Stimulated activated naive CD8-positive, alpha-beta T cell treated with anti-CD3 and anti-CD28 coated beads, Interleukin-15, Interleukin-2, amounts not matched to agents 100 ng/mL and 50 ng/mL, for 24 hours (primary cell): ENCODE results near the gene NPR3.

ENCODE experiments used
- H3K27ac Mint-ChIP-seq: one replicate; pipeline ENCODE4 v1.8.0; 2021; ENCODE audit warnings: mild to moderate bottlenecking, mixed read lengths
- H3K27me3 Mint-ChIP-seq: one replicate; pipeline ENCODE4 v1.8.0; 2021; ENCODE audit warnings: mixed read lengths
- H3K36me3 Mint-ChIP-seq: one replicate; pipeline ENCODE4 v1.8.0; 2021; ENCODE audit warnings: low read depth, mixed read lengths
- H3K4me1 Mint-ChIP-seq: one replicate; pipeline ENCODE4 v1.8.0; 2021; ENCODE audit warnings: low read depth, mixed read lengths
- H3K4me3 Mint-ChIP-seq: one replicate; pipeline ENCODE4 v1.8.0; 2021; ENCODE audit warnings: mild to moderate bottlenecking, mixed read lengths
- H3K9me3 Mint-ChIP-seq: one replicate; pipeline ENCODE4 v1.8.0; 2021; ENCODE audit warnings: mixed read lengths

The NPR3 gene

DNA sequence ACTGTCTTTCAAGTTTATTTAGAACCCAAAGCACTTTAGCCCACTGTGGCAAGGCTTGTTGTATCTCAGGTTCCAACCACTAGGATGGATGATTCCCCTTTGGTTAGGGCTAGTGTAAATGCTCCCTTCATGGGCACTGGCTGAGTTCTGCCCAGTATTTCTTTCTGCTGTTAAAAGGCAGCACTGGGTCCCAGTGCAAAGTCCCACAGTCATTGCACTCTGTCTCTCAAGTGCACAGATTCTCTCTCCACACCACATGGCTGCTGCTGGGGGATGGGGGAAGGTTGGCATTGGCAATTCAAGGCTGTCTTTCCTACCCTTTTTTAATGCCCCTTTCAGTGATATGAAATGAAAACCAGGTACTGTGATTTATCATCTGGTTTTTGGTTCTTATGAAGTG lies 7.2 kb upstream of the NPR3 start:
- Mint-ChIP-seq H3K4me1 (peaks cover 3% of the 10 kb centered on the region), H3K27ac (no peak overlapping the region), H3K4me3 (no peak overlapping the region), H3K27me3 (peaks cover 47% of the 10 kb centered on the region), H3K9me3 (peaks cover 12% of the 10 kb centered on the region), H3K36me3 (no peaks in the 10 kb centered on the region)

DNA sequence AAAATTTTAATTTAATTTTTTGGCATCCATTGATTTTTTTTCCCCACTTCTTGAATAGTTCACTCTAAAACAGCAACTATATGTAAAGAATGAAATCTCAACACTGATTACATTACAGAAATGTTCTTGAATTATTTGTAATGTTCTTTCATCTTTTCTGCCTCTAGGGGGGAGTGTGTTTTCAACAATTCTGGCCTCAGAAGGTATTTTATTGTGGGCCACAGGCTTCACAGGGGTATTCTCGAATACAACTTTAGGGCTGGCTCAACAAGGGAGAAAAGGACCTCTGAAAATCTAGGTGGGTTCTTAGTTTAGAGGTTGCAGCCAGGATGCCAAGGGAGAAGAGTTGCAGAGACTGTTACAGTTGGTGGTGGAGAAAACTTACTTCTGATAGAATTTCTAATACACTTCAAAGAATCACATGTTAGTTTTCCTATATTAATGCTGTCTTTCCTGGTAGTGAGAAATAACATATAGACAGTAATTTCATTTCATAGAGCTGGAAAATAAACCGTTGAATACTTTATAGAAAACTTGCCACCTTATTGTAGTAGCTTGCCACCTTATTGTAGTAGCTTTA lies 3.6 kb upstream of the NPR3 start:
- no peak overlapping the region for H3K4me3 Mint-ChIP-seq
- no peaks in the 10 kb centered on the region for H3K9me3 Mint-ChIP-seq
- H3K27ac Mint-ChIP-seq, result no peak overlapping the region
- peaks cover 55% of the 10 kb centered on the region for H3K27me3 Mint-ChIP-seq
- no peaks in the 10 kb centered on the region for H3K36me3 Mint-ChIP-seq
- peaks cover 32% of the 10 kb centered on the region for H3K4me1 Mint-ChIP-seq

DNA sequence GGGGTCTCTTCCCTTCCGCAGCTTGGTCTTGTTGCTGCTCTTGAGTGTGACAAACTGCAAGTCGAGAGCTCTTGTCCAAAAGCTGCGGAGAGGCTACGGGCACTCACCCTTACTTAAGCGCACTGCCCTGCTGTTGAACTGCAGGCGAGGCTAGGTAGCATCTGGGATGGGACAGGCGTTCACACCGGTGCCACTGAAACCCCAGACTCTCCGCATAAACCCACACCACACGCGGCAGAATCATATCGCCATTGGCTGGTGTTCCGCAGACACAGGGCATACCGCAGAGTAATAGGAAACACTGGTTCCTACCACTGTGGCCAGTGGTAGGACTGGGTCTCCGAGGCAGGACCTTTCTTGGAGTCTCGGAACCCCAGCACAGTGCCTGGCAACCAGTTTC lies 2.2 kb upstream of the NPR3 start:
- Mint-ChIP-seq H3K36me3 (no peaks in the 10 kb centered on the region), H3K9me3 (no peaks in the 10 kb centered on the region), H3K4me1 (peaks cover 39% of the 10 kb centered on the region), H3K27me3 (peaks cover 64% of the 10 kb centered on the region), H3K4me3 (no peak overlapping the region), H3K27ac (no peak overlapping the region)

DNA sequence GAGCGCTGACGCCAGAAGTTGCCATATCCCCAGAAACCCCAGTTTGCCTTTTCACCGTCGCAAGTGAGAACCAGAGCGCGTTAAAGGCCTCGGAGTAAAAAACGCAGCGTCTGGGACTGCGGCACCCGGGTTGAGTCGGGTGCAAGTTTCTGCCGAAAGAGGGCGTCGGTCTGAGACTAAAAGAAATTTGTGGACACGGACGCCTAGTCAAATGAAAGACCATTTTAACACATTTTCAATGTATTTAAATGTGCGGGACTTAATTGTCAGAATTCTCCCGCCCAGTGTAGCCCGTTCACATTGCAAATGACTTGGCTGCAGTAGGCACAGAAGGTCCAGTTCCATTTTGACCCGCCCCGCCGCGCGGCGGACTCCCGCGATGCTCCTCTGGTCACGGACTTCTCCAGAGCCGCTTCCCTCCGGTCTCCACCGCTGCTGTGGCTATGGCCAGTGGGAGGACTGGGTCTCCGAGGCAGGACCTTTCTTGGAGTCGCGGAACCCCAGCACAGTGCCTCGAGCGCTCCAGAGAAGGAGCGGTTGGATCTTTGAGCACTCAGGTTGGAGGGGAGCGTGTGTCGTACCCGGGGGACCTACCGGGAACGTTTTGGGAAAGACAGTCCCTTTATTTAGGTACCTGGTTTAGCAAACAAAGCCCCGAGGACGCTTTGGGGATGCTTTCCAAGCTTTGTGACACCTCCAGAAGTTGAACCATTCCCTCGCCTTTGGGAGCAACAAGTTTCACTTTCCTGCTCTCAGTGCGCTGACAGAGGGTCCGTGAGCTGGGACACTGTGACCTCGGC lies 1.2 kb upstream of the NPR3 start:
- Mint-ChIP-seq H3K9me3 (no peaks in the 10 kb centered on the region), H3K4me3 (peak overlapping the region; percentile 77), H3K36me3 (no peaks in the 10 kb centered on the region), H3K4me1 (peaks cover 39% of the 10 kb centered on the region), H3K27me3 (peaks cover 71% of the 10 kb centered on the region), H3K27ac (no peak overlapping the region)

DNA sequence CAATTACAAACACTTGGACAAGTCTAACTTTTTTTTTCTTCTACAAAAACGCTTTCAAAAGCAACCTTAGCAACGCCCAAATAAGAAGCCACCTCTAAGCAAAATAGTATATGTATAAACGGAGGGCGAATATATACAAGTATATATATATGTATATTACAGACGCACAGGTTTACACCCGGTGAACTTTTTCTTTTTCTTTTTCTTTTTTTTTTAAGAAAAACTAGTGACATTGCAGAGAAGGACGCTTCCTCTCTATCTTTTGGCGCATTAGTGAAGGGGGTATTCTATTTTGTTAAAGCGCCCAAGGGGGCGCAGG lies 200 bp downstream of the NPR3 start:
- H3K4me1 Mint-ChIP-seq, result peaks cover 39% of the 10 kb centered on the region
- peaks cover 76% of the 10 kb centered on the region for H3K27me3 Mint-ChIP-seq
- no peak overlapping the region for H3K27ac Mint-ChIP-seq
- H3K36me3 Mint-ChIP-seq, result no peaks in the 10 kb centered on the region
- H3K9me3 Mint-ChIP-seq, result no peaks in the 10 kb centered on the region
- peak overlapping the region; percentile 51 for H3K4me3 Mint-ChIP-seq

DNA sequence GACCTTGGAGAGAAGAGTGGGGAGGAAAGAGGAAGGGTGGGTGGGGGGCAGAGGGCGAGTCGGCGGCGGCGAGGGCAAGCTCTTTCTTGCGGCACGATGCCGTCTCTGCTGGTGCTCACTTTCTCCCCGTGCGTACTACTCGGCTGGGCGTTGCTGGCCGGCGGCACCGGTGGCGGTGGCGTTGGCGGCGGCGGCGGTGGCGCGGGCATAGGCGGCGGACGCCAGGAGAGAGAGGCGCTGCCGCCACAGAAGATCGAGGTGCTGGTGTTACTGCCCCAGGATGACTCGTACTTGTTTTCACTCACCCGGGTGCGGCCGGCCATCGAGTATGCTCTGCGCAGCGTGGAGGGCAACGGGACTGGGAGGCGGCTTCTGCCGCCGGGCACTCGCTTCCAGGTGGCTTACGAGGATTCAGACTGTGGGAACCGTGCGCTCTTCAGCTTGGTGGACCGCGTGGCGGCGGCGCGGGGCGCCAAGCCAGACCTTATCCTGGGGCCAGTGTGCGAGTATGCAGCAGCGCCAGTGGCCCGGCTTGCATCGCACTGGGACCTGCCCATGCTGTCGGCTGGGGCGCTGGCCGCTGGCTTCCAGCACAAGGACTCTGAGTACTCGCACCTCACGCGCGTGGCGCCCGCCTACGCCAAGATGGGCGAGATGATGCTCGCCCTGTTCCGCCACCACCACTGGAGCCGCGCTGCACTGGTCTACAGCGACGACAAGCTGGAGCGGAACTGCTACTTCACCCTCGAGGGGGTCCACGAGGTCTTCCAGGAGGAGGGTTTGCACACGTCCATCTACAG lies 760 bp downstream of the NPR3 start:
- peaks cover 39% of the 10 kb centered on the region for H3K4me1 Mint-ChIP-seq
- no peak overlapping the region for H3K27ac Mint-ChIP-seq
- H3K4me3 Mint-ChIP-seq, result peak overlapping the region; percentile 51
- no peaks in the 10 kb centered on the region for H3K36me3 Mint-ChIP-seq
- H3K27me3 Mint-ChIP-seq, result peaks cover 73% of the 10 kb centered on the region
- H3K9me3 Mint-ChIP-seq, result no peaks in the 10 kb centered on the region

DNA sequence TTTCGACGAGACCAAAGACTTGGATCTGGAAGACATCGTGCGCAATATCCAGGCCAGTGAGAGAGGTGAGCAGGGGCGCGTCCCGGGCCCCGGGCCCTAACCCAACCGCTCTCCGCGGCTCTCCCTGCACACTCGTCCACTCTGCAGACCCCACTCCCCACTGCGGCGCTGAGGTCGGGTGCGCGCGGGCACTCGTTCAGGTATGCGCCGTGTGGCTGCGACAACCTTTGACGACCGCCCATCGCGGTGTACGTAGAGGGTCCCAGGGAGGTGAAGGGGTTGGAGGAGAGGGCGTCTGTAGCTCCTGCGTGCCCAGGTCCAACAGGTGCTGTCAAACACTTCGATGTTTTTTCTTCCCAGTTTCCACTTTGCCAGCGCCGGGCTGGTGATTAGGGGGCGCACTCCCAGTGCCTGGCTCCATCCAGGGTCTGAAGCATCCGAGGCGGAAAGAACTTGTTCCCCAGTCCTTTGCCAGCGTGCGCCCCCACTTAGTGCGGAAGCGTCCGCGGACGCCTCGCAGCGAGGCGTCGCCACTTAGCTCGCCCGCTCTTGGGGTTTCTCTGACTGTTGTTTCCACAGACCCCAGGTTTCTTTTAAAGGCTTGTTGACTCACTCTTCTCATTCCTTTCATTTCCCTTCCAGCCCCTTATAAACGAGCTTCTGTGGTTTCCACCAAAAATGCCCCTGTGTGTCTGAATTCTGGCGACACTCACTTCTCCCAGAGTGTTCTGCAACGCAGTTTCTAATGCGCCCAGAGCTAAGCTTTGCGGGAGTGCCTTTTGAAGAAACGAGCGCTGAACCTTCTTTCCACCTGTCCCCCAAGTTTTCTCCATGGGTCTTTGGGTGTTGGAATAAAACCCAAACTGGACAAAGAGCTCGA lies 1.6 kb downstream of the NPR3 start:
- Mint-ChIP-seq H3K4me3 (peak overlapping the region; percentile 40), H3K27ac (peak overlapping the region; percentile 50), H3K27me3 (peaks cover 76% of the 10 kb centered on the region), H3K36me3 (no peaks in the 10 kb centered on the region), H3K4me1 (peaks cover 39% of the 10 kb centered on the region), H3K9me3 (no peaks in the 10 kb centered on the region)

DNA sequence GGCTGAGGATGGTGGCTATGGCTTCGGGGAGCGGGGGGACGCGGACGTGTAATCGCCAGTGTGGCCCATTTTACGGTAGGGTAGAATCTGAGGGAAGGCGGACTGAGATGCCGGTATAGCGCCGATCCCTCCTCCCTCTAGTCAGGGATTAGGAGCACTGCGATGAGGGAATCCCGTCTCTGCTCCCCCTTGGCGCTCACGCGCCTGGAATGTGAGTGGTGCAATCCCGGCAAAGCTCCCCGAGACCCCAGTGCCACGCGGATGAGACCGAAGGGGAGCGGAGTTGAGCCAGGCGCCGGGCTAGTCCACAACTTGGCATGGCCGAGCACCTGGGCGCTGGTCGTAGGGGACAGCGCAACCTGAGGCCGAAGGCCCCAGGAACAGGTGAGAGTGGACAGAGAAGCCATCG lies 2.2 kb downstream of the NPR3 start:
- Mint-ChIP-seq H3K4me1 (peaks cover 39% of the 10 kb centered on the region), H3K4me3 (no peak overlapping the region), H3K36me3 (no peaks in the 10 kb centered on the region), H3K9me3 (no peaks in the 10 kb centered on the region), H3K27me3 (peaks cover 73% of the 10 kb centered on the region), H3K27ac (no peak overlapping the region)

DNA sequence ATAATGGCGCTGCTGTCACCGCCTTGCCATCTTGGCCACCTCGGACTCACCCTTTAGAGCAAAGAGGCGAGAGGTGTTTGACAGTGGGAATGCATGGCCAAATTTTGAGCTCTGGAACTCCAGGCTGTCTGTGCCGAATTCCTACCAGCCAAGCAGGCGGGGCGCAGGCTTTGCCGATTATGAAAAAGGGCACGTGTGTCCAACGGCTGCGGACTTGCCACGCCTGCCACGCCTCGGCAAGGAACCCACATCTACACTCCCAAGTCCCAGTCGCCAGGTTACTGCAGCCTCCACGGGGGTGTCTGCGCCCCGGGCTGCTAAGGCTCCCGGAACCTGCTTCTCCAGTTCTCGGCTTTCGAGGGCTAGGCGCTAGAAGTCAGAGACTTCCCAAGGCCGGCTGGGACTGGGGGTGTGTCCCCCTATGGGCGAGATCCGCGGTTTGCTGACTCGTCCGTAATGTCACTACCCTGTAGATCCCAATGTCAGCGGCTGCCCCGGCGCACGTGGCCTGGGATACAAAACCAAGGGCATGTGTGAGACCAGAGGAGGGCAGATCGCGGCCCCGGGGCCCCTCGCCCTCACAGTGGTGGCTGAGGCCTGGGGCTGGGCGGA lies 2.8 kb downstream of the NPR3 start:
- H3K27me3 Mint-ChIP-seq, result peaks cover 68% of the 10 kb centered on the region
- H3K27ac Mint-ChIP-seq, result no peak overlapping the region
- no peaks in the 10 kb centered on the region for H3K36me3 Mint-ChIP-seq
- no peaks in the 10 kb centered on the region for H3K9me3 Mint-ChIP-seq
- no peak overlapping the region for H3K4me3 Mint-ChIP-seq
- H3K4me1 Mint-ChIP-seq, result peaks cover 37% of the 10 kb centered on the region

DNA sequence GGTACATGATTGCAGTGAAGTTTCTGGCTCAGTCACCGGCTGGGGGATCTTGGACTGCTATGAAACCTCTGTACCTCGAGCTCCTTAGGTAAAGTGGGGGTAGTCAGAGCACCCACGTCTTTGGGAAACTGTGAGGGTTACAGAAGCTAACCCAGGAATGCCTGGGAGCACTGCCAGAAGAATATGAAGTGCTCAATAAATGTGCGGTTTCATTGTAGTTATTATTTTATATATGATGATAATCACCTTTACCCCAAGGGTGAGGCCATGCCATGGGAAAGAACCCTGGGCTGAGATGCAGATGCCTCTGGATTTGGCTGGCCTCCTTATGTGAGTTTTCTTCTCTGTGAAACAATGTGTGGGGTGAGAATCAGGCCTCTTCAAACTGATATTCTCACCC lies 3.7 kb downstream of the NPR3 start:
- H3K4me3 Mint-ChIP-seq, result no peak overlapping the region
- peaks cover 27% of the 10 kb centered on the region for H3K4me1 Mint-ChIP-seq
- peaks cover 67% of the 10 kb centered on the region for H3K27me3 Mint-ChIP-seq
- peaks cover 8% of the 10 kb centered on the region for H3K9me3 Mint-ChIP-seq
- no peaks in the 10 kb centered on the region for H3K36me3 Mint-ChIP-seq
- H3K27ac Mint-ChIP-seq, result no peak overlapping the region

DNA sequence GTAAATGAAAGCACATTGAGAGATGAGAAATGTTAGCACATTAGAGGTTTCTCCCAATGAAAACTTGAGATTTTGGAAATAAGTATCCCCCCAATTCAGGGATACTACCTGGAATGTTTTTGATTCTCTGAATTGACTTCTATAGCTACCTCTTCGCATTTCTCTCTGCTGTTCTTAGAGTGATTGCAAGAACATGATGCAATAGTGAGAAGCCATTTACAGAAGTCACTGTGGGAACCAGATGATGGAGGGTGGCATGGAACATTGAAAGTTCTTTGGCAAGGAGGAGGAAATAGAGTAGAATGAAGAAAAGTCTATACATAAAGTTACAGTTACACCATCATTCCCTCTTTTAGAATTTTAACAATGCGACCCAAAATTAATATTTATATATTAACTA lies 9.2 kb downstream of the NPR3 start:
- no peaks in the 10 kb centered on the region for H3K4me1 Mint-ChIP-seq
- peaks cover 8% of the 10 kb centered on the region for H3K9me3 Mint-ChIP-seq
- peaks cover 33% of the 10 kb centered on the region for H3K27me3 Mint-ChIP-seq
- no peak overlapping the region for H3K4me3 Mint-ChIP-seq
- H3K36me3 Mint-ChIP-seq, result no peaks in the 10 kb centered on the region
- H3K27ac Mint-ChIP-seq, result no peak overlapping the region

DNA sequence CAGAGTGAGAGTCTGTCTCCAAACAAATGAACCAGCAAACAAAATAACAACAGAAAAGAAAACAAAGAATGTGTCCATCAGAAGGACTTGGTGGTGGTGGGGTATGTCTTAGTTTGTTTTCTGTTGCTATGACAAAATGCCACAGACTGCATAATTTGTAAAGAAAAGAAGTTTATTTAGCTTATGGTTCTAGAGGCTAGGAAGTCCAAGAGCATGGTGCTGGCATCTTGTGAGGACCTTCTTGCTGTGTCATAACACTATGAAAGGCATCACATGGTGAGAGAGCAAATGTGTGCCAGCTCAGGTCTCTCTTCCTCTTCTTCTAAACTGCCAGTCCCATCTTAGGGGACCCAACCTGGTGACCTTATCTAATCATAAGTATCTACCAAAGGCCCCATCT lies 10.5 kb downstream of the NPR3 start:
- Mint-ChIP-seq H3K4me3 (no peak overlapping the region), H3K4me1 (no peaks in the 10 kb centered on the region), H3K27me3 (peaks cover 25% of the 10 kb centered on the region), H3K27ac (no peak overlapping the region), H3K36me3 (no peaks in the 10 kb centered on the region), H3K9me3 (peaks cover 8% of the 10 kb centered on the region)

DNA sequence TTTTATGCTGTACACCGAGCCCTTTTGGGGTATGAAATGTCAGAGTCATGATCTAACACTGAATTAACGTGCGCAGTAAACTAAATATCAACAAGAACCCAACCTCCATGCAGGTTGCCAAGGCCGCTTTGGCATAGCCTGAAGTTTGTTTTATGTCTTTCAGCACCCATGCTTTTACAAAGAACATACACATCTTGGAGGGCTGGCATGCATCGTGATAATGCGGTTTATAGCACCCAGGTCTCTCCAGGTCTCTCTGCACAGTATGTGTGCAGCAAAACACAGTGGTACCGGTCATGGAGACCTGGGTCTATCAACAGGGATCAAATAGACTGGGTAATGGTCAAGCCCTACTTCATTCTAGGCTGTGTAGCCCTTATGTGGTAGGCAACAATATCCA lies 11.8 kb downstream of the NPR3 start:
- peaks cover 16% of the 10 kb centered on the region for H3K27me3 Mint-ChIP-seq
- peaks cover 8% of the 10 kb centered on the region for H3K9me3 Mint-ChIP-seq
- no peak overlapping the region for H3K27ac Mint-ChIP-seq
- H3K4me1 Mint-ChIP-seq, result no peaks in the 10 kb centered on the region
- no peak overlapping the region for H3K4me3 Mint-ChIP-seq
- no peaks in the 10 kb centered on the region for H3K36me3 Mint-ChIP-seq

DNA sequence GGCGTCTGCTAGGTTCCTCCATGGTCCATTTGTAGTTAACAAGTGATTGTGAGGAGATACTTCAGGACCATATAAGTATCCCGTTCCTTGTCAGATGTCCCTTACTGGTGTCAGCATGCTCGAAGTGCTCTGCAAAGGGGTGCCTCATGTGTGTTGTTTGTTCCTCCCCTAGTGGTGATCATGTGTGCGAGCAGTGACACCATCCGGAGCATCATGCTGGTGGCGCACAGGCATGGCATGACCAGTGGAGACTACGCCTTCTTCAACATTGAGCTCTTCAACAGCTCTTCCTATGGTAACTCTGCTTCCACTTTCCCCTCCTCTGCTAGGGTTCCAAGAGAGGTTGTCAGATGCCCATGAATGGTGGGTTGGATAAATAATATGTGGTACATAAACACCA lies 13.4 kb downstream of the NPR3 start:
- Mint-ChIP-seq H3K27me3 (peaks cover 11% of the 10 kb centered on the region), H3K36me3 (no peaks in the 10 kb centered on the region), H3K4me3 (no peak overlapping the region), H3K27ac (no peak overlapping the region), H3K4me1 (no peaks in the 10 kb centered on the region), H3K9me3 (peaks cover 3% of the 10 kb centered on the region)
